ENCODE measurements around the gene ZNF468.
"Not testable (repeated sequence)": the region's sequence is repeated elsewhere in the genome, so short reads cannot be mapped to it uniquely, and the experiment has no call there.

ZNF468 gene

DNA sequence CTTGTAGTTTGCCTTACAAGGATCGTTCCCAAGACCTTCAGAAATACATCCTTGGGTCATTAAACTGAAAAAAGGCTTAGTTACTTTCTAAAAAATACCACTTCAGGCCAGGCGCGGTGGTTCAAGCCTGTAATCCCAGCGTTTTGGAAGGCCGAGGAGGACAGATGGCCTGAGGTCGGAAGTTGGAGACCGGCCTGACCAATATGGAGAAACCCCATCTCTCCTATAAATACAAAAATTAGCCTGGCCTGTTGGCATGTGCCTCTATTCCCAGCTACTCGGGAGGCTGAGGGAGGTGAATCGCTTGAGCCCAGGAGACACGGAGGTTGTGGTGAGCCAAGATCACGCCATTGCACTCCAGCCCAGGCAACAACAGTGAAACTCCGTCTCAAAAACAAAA lies 33.7 kb downstream of the ZNF468 start:
- no peak for DNase-seq

DNA sequence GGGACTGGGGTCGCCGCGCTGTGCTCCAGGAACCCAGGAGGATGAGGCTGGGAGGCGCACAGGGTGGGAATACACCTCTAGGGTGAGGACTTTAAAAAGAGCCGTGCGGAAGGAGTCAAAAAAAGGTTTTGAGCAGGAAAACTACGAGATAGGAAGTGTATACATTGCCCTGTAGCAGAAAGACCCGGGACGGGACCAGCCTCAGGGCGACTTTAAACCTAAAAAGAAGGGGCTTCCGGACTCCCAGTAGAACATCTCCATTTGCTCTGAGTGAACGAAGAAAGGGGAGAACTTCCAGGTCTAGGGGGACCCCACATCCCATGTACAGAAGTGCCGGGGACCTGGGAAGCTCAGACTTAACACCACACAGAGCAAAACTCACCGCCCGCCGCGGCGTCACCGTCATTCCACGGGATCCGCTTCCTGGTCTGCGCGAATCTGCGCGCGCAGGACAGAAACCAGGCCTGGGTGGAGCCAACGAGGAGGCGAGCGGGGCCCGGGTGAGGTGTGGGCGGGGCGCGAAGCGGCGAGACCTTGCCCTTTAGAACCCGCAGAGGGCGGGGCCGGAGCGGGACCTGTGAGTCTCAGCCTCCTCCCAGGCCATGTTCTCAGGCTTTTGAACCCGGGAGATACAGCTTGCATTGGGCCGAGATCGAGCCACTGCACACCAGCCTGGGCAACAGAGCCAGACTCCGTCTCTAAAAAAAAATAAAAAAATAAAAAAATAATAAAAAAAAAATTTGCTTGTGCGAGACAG lies 36.0 kb downstream of the ZNF468 start, which contains the start of gene ZNF28:
Gene ZNF28 (minus strand): TSS at position 430 of the 757 bp plus-strand sequence. CDS start 3,675 bp downstream, outside the sequence.
- DNase-seq, result peak; percentile 60

DNA sequence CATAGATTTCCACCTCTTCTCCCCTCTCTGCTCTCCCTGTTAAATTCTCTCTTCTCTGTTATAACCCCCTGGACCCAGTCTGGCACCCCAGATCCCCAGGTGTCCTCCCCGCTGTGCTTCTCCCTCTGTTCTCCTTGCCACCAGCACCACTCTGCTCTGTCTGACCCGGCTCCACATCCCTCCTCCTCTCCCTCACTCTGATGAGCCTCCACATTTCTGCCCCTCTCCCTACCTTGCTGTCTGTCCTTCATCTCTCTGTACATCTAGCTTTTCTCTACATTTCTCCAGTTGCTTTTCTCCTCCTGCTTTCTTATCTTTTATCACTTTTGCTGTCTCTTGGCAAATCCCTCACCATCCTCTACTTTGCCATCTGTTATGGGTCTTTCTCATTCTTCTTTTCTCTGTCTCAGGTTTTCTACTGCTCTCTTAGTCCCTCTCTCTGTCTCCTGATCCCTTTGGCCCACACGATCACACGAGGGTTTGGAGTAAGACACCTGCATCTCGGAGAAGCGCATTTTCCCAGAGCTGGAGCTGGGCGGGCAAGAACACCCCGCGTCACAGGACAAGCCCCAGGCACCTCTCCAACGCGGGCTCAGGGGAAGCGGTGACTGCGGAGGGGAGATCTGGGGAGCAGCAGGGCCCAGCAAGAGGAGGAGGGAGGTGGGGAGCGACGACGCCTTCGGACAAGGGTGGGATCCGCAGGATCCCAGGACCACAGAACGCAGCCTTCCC lies 36.8 kb downstream of the ZNF468 start:
- DNase-seq, result peak; percentile 10

DNA sequence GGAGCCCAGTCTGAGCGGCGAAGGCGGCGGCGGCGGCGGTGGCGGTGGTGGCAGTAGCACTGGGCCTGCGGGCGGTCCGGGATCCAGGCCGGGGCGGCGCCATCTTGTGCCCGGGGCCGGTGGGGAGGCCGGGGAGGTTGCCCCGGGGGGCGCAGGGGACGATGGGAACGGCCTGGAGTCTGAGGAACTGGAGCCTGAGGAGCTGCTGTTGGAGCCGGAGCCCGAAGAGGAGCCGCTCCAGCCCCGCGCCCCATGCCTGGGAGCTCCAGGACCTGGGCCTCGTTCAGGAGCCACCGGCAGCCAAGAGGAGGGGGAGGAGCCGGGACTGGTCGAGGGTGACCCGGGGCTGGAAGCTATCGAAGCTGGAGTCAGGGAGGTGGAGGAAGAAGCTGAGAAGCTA lies 47.6 kb downstream of the ZNF468 start:
- no peak for DNase-seq

DNA sequence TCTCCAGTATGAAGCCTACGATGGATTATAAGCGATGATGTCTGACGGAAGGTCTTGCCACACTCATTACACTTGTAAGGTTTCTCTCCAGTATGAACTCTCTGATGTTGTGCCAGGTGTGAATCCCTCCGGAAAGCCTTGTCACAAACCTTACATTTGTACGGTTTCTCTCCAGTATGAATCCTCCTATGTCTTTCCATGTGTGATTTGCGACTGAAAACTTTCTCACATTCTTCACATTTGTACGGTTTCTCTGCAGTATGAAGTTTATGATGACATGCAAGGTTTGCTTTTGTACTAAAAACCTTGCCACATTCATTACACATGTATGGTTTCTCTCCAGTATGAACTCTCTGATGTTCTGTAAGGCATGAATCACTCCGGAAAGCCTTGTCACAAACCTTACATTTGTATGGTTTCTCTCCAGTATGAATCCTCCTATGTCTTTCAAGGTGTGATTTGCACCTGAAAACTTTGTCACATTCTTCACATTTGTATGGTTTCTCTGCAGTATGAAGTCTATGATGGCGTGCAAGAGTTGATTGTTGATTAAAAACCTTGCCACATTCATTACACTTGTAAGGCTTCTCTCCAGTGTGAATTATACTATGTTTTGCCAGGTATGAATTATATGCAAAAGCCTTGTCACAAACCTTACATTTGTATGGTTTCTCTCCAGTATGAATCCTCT lies 57.3 kb downstream of the ZNF468 start:
- DNase-seq, result not testable (repeated sequence)

DNA sequence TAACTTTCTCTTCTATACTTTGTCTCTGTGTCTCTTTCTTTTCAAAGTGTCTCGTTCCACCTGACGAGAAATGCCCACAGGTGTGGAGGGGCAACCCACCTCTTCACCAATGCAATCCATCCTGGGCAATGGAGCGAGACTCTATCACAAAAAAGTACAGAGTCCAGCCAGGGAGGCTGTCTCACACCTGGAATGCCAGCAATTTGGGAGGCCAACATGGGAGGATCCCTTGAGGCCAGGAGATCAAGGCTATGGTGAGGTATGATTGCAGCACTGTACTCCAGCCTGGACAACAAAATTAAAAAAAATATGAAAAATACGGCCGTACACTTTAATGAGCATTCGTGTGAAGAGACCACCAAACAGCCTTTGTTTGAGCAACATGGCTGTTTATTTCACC lies 68.0 kb downstream of the ZNF468 start:
- no peak for DNase-seq

All from stimulated activated CD4-positive, alpha-beta T cell treated with anti-CD3 and anti-CD28 coated beads, Interleukin-4, amount 100 ng/mL, for 24 hours (primary cell).